OCI-LY1 (cell line): Measurements from ENCODE around the gene GARRE1.

Source experiments
- H2AFZ ChIP-seq: fragments of 200-600 bp; sonication (generic), shearing (Covaris generic); 2 replicates; pipeline ENCODE4 v1.6.0; 2014; ENCODE audit warnings: antibody characterized with exemption, mild to moderate bottlenecking, low read length
- H3F3A ChIP-seq: fragments of 200-600 bp; sonication (generic), shearing (Covaris generic); 2 replicates; pipeline ENCODE4 v1.6.0; 2014; ENCODE audit warnings: mild to moderate bottlenecking, antibody characterized with exemption, low read length, moderate library complexity; ENCODE audit not compliant: insufficient read depth
- H3K27ac ChIP-seq: fragments of 200-600 bp; sonication (generic); 2 replicates; pipeline ENCODE4 v1.5.1; 2014; ENCODE audit warnings: low read length, mixed run types, mild to moderate bottlenecking, low read depth; ENCODE audit not compliant: poor library complexity, severe bottlenecking
- H3K27me3 ChIP-seq: fragments of 200-600 bp; sonication (generic); 2 replicates; pipeline ENCODE4 v1.6.0; 2014; ENCODE audit warnings: antibody characterized with exemption, mild to moderate bottlenecking, low read length, moderate library complexity; ENCODE audit not compliant: insufficient read depth
- H3K36me3 ChIP-seq: fragments of 200-600 bp; sonication (generic); 2 replicates; pipeline ENCODE4 v1.6.1; 2014; ENCODE audit warnings: mild to moderate bottlenecking, antibody characterized with exemption, low read length, moderate library complexity, mixed read lengths; ENCODE audit not compliant: insufficient read depth
- H3K4me1 ChIP-seq: fragments of 200-600 bp; sonication (generic); 2 replicates; pipeline ENCODE4 v1.5.1; 2014; ENCODE audit warnings: mild to moderate bottlenecking, low read length, moderate library complexity; ENCODE audit not compliant: insufficient read depth, severe bottlenecking
- H3K4me2 ChIP-seq: fragments of 200-600 bp; sonication (generic), shearing (Covaris generic); 2 replicates; pipeline ENCODE4 v1.6.1; 2014; ENCODE audit warnings: low read length
- H3K4me3 ChIP-seq: fragments of 200-600 bp; sonication (generic); 2 replicates; pipeline ENCODE4 v1.5.1; 2014; ENCODE audit warnings: low read length, low read depth, mild to moderate bottlenecking, mixed read lengths; ENCODE audit not compliant: poor library complexity, severe bottlenecking
- H3K79me2 ChIP-seq: fragments of 200-600 bp; shearing (Covaris generic); 2 replicates; pipeline ENCODE4 v1.6.1; 2016; ENCODE audit warnings: mixed run types, low read length, mixed read lengths; ENCODE audit not compliant: insufficient read depth
- H3K9ac ChIP-seq: fragments of 200-600 bp; sonication (generic), shearing (Covaris generic); 2 replicates; pipeline ENCODE4 v1.6.1; 2014; ENCODE audit warnings: mild to moderate bottlenecking, low read length, mixed read lengths
- H3K9me2 ChIP-seq: fragments of 200-600 bp; sonication (generic), shearing (Covaris generic); 2 replicates; pipeline ENCODE4 v1.6.1; 2014; ENCODE audit warnings: low read depth, mild to moderate bottlenecking, low read length, mixed read lengths
- H3K9me3 ChIP-seq: fragments of 200-600 bp; shearing (Covaris generic); 2 replicates; pipeline ENCODE4 v1.6.1; 2014; ENCODE audit warnings: low read length, mixed read lengths
- H4K20me1 ChIP-seq: fragments of 200-600 bp; sonication (generic), shearing (Covaris generic); 2 replicates; pipeline ENCODE4 v1.6.0; 2016; ENCODE audit warnings: mild to moderate bottlenecking, low read length; ENCODE audit not compliant: insufficient read depth
- CTCF ChIP-seq: fragments of 200-600 bp; sonication (generic), shearing (Covaris generic); IDR thresholded peaks from 2 replicates; pipeline ENCODE4 v1.5.1; 2017; ENCODE audit warnings: mild to moderate bottlenecking, antibody characterized with exemption, low read length, moderate library complexity, mixed read lengths
- EZH2 ChIP-seq: fragments of 200-600 bp; sonication (generic), shearing (Covaris generic); IDR thresholded peaks from 2 replicates; pipeline ENCODE4 v1.8.0; 2017; ENCODE audit warnings: borderline replicate concordance, mixed run types, mild to moderate bottlenecking, antibody characterized with exemption, low read length, moderate library complexity, mixed read lengths

Gene GARRE1

DNA sequence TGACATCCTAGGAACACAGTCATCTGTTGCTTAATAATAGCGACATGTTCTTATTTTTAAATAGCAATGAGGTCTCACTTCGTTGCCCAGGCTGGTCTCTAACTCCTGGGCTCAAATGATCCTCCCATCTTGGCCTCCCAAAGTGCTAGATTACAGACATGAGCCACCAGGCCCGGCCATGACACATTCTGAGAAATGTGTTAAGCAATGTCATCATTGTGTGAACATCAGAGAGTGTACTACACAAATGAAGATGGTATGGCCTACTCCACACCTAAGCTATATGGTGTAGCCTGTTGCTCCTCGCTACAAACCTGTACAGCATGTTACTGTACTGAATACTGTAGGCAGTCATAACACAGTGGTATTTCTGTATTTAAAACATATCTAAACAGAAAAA, 24.6 kb upstream of the GARRE1 start:
- Histone ChIP-seq H3K36me3 (peaks cover 62% of the 10 kb centered on the region), H3K4me3 (no peak overlapping the region), H3K27me3 (no peaks in the 10 kb centered on the region), H2AFZ (no peak overlapping the region), H3K9ac (no peak overlapping the region), H3K9me3 (no peaks in the 10 kb centered on the region), H4K20me1 (no peaks in the 10 kb centered on the region), H3K27ac (no peak overlapping the region), H3K4me1 (no peaks in the 10 kb centered on the region), H3K9me2 (no peaks in the 10 kb centered on the region), H3F3A (no peaks in the 10 kb centered on the region), H3K4me2 (no peak overlapping the region), H3K79me2 (no peaks in the 10 kb centered on the region)
- TF ChIP-seq CTCF (no peak), EZH2 (no peak)

- H3K4me3 ChIP-seq = no peak overlapping the region
- no peaks in the 10 kb centered on the region for H3K9me3 ChIP-seq
- H4K20me1 ChIP-seq = no peaks in the 10 kb centered on the region
- H3F3A ChIP-seq = no peaks in the 10 kb centered on the region
- H3K27me3 ChIP-seq = no peaks in the 10 kb centered on the region
- H3K9ac ChIP-seq = no peak overlapping the region
- no peaks in the 10 kb centered on the region for H3K9me2 ChIP-seq
- no peak overlapping the region for H3K4me2 ChIP-seq
- peaks cover 51% of the 10 kb centered on the region for H3K36me3 ChIP-seq
- no peaks in the 10 kb centered on the region for H3K79me2 ChIP-seq
- no peak overlapping the region for H3K27ac ChIP-seq
- no peaks in the 10 kb centered on the region for H3K4me1 ChIP-seq
- H2AFZ ChIP-seq = no peak overlapping the region
- TF ChIP-seq CTCF (no peak), EZH2 (no peak)
Measured at GRCh38 chr19:34230820-34231219, 23.5 kb upstream of the GARRE1 start.

GRCh38 chr19:34231439-34231838, 22.9 kb upstream of the GARRE1 start:
- Histone ChIP-seq H3K4me3 (no peak overlapping the region), H3K9me2 (no peaks in the 10 kb centered on the region), H3K9me3 (no peaks in the 10 kb centered on the region), H4K20me1 (no peaks in the 10 kb centered on the region), H3K27ac (no peak overlapping the region), H3K36me3 (peaks cover 45% of the 10 kb centered on the region), H2AFZ (no peak overlapping the region), H3K4me2 (no peak overlapping the region), H3K27me3 (no peaks in the 10 kb centered on the region), H3K4me1 (no peaks in the 10 kb centered on the region), H3K79me2 (no peaks in the 10 kb centered on the region), H3F3A (no peaks in the 10 kb centered on the region), H3K9ac (no peak overlapping the region)
- TF ChIP-seq EZH2 (no peak), CTCF (no peak)
